H9 (cell line): ENCODE results near the gene ADAT2. TPM values are rescaled to one million over a fixed set of nuclear protein-coding genes. Genes with fewer than 3 reads are reported as not detected.

Source experiments
- DNase-seq: peaks from one replicate; pipeline ENCODE4 v3.0.0-alpha.2; 2017
- H2AFZ ChIP-seq: one replicate; pipeline ENCODE4 v1.6.1; 2013; ENCODE audit warnings: mild to moderate bottlenecking, low read length, control low read depth, moderate library complexity
- H2AK5ac ChIP-seq: 2 replicates; pipeline ENCODE4 v1.6.1; 2013; ENCODE audit warnings: low read length, control low read depth, mixed read lengths; ENCODE audit not compliant: insufficient read length
- H2BK120ac ChIP-seq: one replicate; pipeline ENCODE4 v1.6.1; 2013; ENCODE audit warnings: low read depth, mild to moderate bottlenecking, low read length, control low read depth, inconsistent platforms; ENCODE audit not compliant: poor library complexity, severe bottlenecking
- H2BK12ac ChIP-seq: 2 replicates; pipeline ENCODE4 v1.6.1; 2013; ENCODE audit warnings: low read length, control low read depth, mixed read lengths, low read depth; ENCODE audit not compliant: insufficient read length
- H2BK15ac ChIP-seq: 2 replicates; pipeline ENCODE4 v1.6.1; 2013; ENCODE audit warnings: low read depth, low read length, control low read depth
- H2BK20ac ChIP-seq: one replicate; pipeline ENCODE4 v1.6.1; 2013; ENCODE audit warnings: low read depth, mild to moderate bottlenecking, low read length, control low read depth, inconsistent platforms; ENCODE audit not compliant: poor library complexity, severe bottlenecking
- H2BK5ac ChIP-seq: 2 replicates; pipeline ENCODE4 v1.6.1; 2013; ENCODE audit warnings: low read length, control low read depth, mixed read lengths; ENCODE audit not compliant: insufficient read length
- H3K14ac ChIP-seq: 2 replicates; pipeline ENCODE4 v1.6.1; 2013; ENCODE audit warnings: low read length, control low read depth; ENCODE audit not compliant: insufficient read depth
- H3K18ac ChIP-seq: 2 replicates; pipeline ENCODE4 v1.6.1; 2013; ENCODE audit warnings: low read depth, mild to moderate bottlenecking, mixed read lengths, low read length, control low read depth; ENCODE audit not compliant: insufficient read length
- H3K23ac ChIP-seq: 2 replicates; pipeline ENCODE4 v1.6.1; 2013; ENCODE audit warnings: low read length, control low read depth, mixed read lengths, low read depth; ENCODE audit not compliant: insufficient read length
- H3K23me2 ChIP-seq: 2 replicates; pipeline ENCODE4 v1.6.1; 2013; ENCODE audit warnings: low read depth, mild to moderate bottlenecking, mixed read lengths, low read length, control low read depth; ENCODE audit not compliant: insufficient read length, poor library complexity, severe bottlenecking
- H3K27ac ChIP-seq: 2 replicates; pipeline ENCODE4 v1.5.1; 2013; ENCODE audit warnings: low read length, control low read depth, mixed read lengths, low read depth; ENCODE audit not compliant: insufficient read length
- H3K27me3 ChIP-seq: 2 replicates; pipeline ENCODE4 v1.6.1; 2013; ENCODE audit warnings: low read length, control low read depth, inconsistent platforms; ENCODE audit not compliant: insufficient read depth
- H3K4ac ChIP-seq: 2 replicates; pipeline ENCODE4 v1.6.1; 2013; ENCODE audit warnings: low read depth, mild to moderate bottlenecking, control low read depth, inconsistent platforms, low read length, moderate library complexity
- H3K4me1 ChIP-seq: 2 replicates; pipeline ENCODE4 v1.6.1; 2013; ENCODE audit warnings: low read length, control low read depth, inconsistent platforms; ENCODE audit not compliant: insufficient read depth
- H3K4me2 ChIP-seq: 2 replicates; pipeline ENCODE4 v1.6.1; 2013; ENCODE audit warnings: low read length, control low read depth, mixed read lengths; ENCODE audit not compliant: insufficient read length, insufficient read depth
- H3K56ac ChIP-seq: 2 replicates; pipeline ENCODE4 v1.6.1; 2013; ENCODE audit warnings: low read depth, mild to moderate bottlenecking, mixed read lengths, low read length, control low read depth; ENCODE audit not compliant: insufficient read length
- H3K79me1 ChIP-seq: 2 replicates; pipeline ENCODE4 v1.6.1; 2013; ENCODE audit warnings: low read depth, mild to moderate bottlenecking, moderate library complexity, low read length, control low read depth, inconsistent platforms; ENCODE audit not compliant: insufficient read depth, poor library complexity, severe bottlenecking
- H3K79me2 ChIP-seq: 2 replicates; pipeline ENCODE4 v1.6.1; 2013; ENCODE audit warnings: low read length, control low read depth, inconsistent platforms; ENCODE audit not compliant: insufficient read depth
- H3K9ac ChIP-seq: 2 replicates; pipeline ENCODE4 v1.6.1; 2013; ENCODE audit warnings: low read length, control low read depth, mixed read lengths; ENCODE audit not compliant: insufficient read length; ENCODE audit errors: extremely low read depth
- H3K9me3 ChIP-seq: one replicate; pipeline ENCODE4 v1.6.1; 2013; ENCODE audit warnings: low read depth, low read length, inconsistent platforms; ENCODE audit not compliant: control insufficient read depth
- H3T11ph ChIP-seq: one replicate; pipeline ENCODE4 v1.6.1; 2013; ENCODE audit warnings: mild to moderate bottlenecking, low read length, control low read depth, inconsistent platforms
- H4K20me1 ChIP-seq: one replicate; pipeline ENCODE4 v1.6.1; 2013; ENCODE audit not compliant: control insufficient read depth, insufficient read length, insufficient read depth
- H4K5ac ChIP-seq: 2 replicates; pipeline ENCODE4 v1.6.1; 2013; ENCODE audit warnings: low read depth, mild to moderate bottlenecking, mixed read lengths, low read length, control low read depth; ENCODE audit not compliant: insufficient read length
- H4K8ac ChIP-seq: replicated peaks from 2 replicates; pipeline ENCODE4 v1.6.1; 2013; ENCODE audit warnings: low read length, control low read depth, mixed read lengths, low read depth; ENCODE audit not compliant: insufficient read length
- H4K91ac ChIP-seq: 2 replicates; pipeline ENCODE4 v1.6.1; 2013; ENCODE audit warnings: low read depth, mild to moderate bottlenecking, moderate library complexity, mixed read lengths, low read length, control low read depth; ENCODE audit not compliant: insufficient read length
- H3K27ac Mint-ChIP-seq, 3 experiments: 2 replicates in 2 of 3; 3 replicates in 1 of 3; pipeline ENCODE4 v1.8.0; 2020 to 2021; ENCODE audit warnings: mixed read lengths in 3 of 3, mild to moderate bottlenecking in 1 of 3, moderate library complexity in 1 of 3
- H3K27me3 Mint-ChIP-seq: 2 replicates; pipeline ENCODE4 v1.8.0; 2021; ENCODE audit warnings: low read depth, mild to moderate bottlenecking, moderate library complexity, mixed read lengths
- H3K36me3 Mint-ChIP-seq, 3 experiments: 2 replicates in 2 of 3; 3 replicates in 1 of 3; pipeline ENCODE4 v1.8.0; 2020 to 2021; ENCODE audit warnings: low read depth in 3 of 3, mixed read lengths in 3 of 3; ENCODE audit not compliant: insufficient read depth in 1 of 3
- H3K4me1 Mint-ChIP-seq, 2 experiments: 2 replicates each; pipeline ENCODE4 v1.8.0; 2020; ENCODE audit warnings: mixed read lengths in 2 of 2
- H3K4me3 Mint-ChIP-seq, 2 experiments: 2 replicates in 1 of 2; 3 replicates in 1 of 2; pipeline ENCODE4 v1.8.0; 2020 to 2021; ENCODE audit warnings: mild to moderate bottlenecking in 2 of 2, mixed read lengths in 2 of 2, moderate library complexity in 1 of 2
- H3K9me3 Mint-ChIP-seq, 2 experiments: 2 replicates in 1 of 2; 3 replicates in 1 of 2; pipeline ENCODE4 v1.8.0; 2020; ENCODE audit warnings: mild to moderate bottlenecking in 2 of 2, mixed read lengths in 2 of 2, moderate library complexity in 1 of 2
- WGBS: extraction: QIAGEN DNeasy Blood & Tissue Kit; methylation state at CpG from one replicate; pipeline ENCODE4 v1.1.7; 2013; ENCODE audit warnings: missing lambda C conversion rate, low lambda C conversion rate, mixed read lengths; ENCODE audit not compliant: insufficient read length; ENCODE audit errors: extremely low coverage; 5-methylcytosine and 5-hydroxymethylcytosine counted together
- total RNA-seq: library from RNA; stranded (reverse); gene quantifications from 2 replicates; pipeline ENCODE4 v1.2.1, GENCODE V29; 2021
- TF ChIP-seq, protein P1 (sequence below): fragments of 200-600 bp; sonication (generic); conservative IDR thresholded peaks from 3 replicates; pipeline ENCODE4 v1.8.0; 2021; ENCODE audit warnings: antibody characterized with exemption, mild to moderate bottlenecking

ADAT2 gene
- total RNA-seq, 1 experiment from 2014 or later = 11.3 TPM

- Histone ChIP-seq H3K79me1 (no peaks in the 10 kb centered on the region), H4K8ac (no peak overlapping the region), H4K5ac (no peak overlapping the region), H3K14ac (no peak overlapping the region), H3K4me1 (peaks cover 4% of the 10 kb centered on the region; the same call in 1 of the 2 replicates), H3K79me2 (no peaks in the 10 kb centered on the region), H3T11ph (no peak overlapping the region), H2AFZ (no peak overlapping the region), H4K20me1 (no peaks in the 10 kb centered on the region), H3K9me3 (no peaks in the 10 kb centered on the region), H3K56ac (no peak overlapping the region), H3K23me2 (no peaks in the 10 kb centered on the region), H2AK5ac (no peak overlapping the region), H3K27ac (no peak overlapping the region), H3K18ac (no peak overlapping the region), H2BK20ac (no peak overlapping the region), H3K23ac (no peak overlapping the region), H3K27me3 (no peaks in the 10 kb centered on the region), H2BK120ac (no peak overlapping the region), H3K4ac (no peak overlapping the region), H2BK5ac (no peak overlapping the region), H4K91ac (no peak overlapping the region), H2BK15ac (no peak overlapping the region), H2BK12ac (no peak overlapping the region), H3K9ac (no peak overlapping the region), H3K4me2 (no peak overlapping the region)
- Mint-ChIP-seq H3K36me3 (no peaks in the 10 kb centered on the region), H3K4me1 (peaks cover 33 to 36% of the 10 kb centered on the region in 2 experiments), H3K9me3 (no peaks in the 10 kb centered on the region), H3K27ac (no peak overlapping the region), H3K4me3 (no peak overlapping the region), H3K27me3 (no peaks in the 10 kb centered on the region)
- TF ChIP-seq, protein P1, sequence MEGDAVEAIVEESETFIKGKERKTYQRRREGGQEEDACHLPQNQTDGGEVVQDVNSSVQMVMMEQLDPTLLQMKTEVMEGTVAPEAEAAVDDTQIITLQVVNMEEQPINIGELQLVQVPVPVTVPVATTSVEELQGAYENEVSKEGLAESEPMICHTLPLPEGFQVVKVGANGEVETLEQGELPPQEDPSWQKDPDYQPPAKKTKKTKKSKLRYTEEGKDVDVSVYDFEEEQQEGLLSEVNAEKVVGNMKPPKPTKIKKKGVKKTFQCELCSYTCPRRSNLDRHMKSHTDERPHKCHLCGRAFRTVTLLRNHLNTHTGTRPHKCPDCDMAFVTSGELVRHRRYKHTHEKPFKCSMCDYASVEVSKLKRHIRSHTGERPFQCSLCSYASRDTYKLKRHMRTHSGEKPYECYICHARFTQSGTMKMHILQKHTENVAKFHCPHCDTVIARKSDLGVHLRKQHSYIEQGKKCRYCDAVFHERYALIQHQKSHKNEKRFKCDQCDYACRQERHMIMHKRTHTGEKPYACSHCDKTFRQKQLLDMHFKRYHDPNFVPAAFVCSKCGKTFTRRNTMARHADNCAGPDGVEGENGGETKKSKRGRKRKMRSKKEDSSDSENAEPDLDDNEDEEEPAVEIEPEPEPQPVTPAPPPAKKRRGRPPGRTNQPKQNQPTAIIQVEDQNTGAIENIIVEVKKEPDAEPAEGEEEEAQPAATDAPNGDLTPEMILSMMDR = no peak
- no CpG with 5 or more reads among the region's 7 CpGs for WGBS
- no peak for DNase-seq
These were observed 47.7 kb downstream of the ADAT2 start for GRCh38 chr6:143402721-143403336.
